Measurements from ENCODE around the gene AKAP13.

DNA sequence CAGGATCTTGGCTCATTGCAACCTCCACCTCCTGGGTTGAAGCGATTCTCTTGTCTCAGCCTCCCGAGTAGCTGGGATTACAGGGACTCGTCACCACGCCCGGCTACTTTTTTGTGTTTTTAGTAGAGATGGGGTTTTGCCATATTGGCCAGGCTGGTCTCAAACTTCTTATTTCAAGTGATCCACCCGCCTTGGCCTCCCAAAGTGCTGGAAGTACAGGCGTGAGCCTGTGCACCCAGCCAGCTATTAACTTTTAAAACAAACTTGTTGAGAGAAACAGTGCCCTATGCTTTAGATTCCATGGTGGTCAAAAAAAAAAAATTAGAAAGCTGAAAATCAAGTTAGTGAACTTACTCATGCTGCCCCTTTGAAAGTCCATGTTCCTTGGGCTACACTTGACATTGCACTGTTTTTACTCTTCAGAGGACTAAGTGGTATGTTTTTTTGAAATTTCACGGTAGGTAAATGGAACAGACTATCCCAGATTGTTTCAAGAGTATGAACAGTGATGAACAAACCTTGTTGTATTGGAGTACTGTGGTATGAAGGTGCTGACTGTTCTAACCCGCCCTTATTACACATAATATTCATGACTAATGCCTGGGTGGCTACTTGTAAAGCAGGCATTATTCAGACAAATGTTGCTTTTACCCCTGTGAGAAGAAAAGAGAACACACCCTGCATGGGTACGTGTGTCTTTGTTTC lies 207.5 kb downstream of the AKAP13 start:
- TF ChIP-seq, protein P1, sequence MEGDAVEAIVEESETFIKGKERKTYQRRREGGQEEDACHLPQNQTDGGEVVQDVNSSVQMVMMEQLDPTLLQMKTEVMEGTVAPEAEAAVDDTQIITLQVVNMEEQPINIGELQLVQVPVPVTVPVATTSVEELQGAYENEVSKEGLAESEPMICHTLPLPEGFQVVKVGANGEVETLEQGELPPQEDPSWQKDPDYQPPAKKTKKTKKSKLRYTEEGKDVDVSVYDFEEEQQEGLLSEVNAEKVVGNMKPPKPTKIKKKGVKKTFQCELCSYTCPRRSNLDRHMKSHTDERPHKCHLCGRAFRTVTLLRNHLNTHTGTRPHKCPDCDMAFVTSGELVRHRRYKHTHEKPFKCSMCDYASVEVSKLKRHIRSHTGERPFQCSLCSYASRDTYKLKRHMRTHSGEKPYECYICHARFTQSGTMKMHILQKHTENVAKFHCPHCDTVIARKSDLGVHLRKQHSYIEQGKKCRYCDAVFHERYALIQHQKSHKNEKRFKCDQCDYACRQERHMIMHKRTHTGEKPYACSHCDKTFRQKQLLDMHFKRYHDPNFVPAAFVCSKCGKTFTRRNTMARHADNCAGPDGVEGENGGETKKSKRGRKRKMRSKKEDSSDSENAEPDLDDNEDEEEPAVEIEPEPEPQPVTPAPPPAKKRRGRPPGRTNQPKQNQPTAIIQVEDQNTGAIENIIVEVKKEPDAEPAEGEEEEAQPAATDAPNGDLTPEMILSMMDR (conservative IDR thresholded peaks at IDR 0.05; ENCODE audit: low read depth, low read length): no peak
- no peak for TF ChIP-seq EZH2 (IDR thresholded peaks at IDR 0.05; ENCODE audit: borderline replicate concordance, low read depth, low read length, poor library complexity, severe bottlenecking)

Data from A673 (cell line).